K562 (cell line): ENCODE results near the gene SLC9B2. TPM values are rescaled to one million over a fixed set of nuclear protein-coding genes. Genes with fewer than 3 reads are reported as not detected.

ENCODE experiments used
- CBX5 ChIP-seq: IDR thresholded peaks from 2 replicates; pipeline ENCODE4 v1.6.1; 2014; ENCODE audit warnings: low read depth, borderline replicate concordance
- CREB1 ChIP-seq, 2 experiments: sonication (generic) in 1 of 2; formaldehyde crosslinking in 1 of 2; IDR thresholded peaks; 2 replicates each; pipeline versions ENCODE4 v1.6.1 to v1.8.0; 2012 to 2022; ENCODE audit warnings: inconsistent platforms in 1 of 2, mild to moderate bottlenecking in 1 of 2, missing genetic modification reagents in 1 of 2, moderate library complexity in 1 of 2
- DDX20 ChIP-seq: fragments of 450-650 bp; IDR thresholded peaks from 2 replicates; pipeline ENCODE4 v1.6.1; 2016; ENCODE audit warnings: missing genetic modification characterization, low read depth, mild to moderate bottlenecking, missing compliant biosample characterization, moderate library complexity
- ETS1 ChIP-seq: conservative IDR thresholded peaks from 2 replicates; pipeline ENCODE4 v1.6.1; 2011; ENCODE audit warnings: low read depth, mild to moderate bottlenecking, low read length; ENCODE audit not compliant: control insufficient read depth
- ETV6 ChIP-seq, 3 experiments: fragments of 150-350 bp in 1 of 3; sonication (generic) in 1 of 3; formaldehyde crosslinking in 1 of 3; IDR thresholded peaks; 2 replicates each; pipeline versions ENCODE4 v1.6.1 to v1.8.0; 2014 to 2022; ENCODE audit warnings: borderline replicate concordance in 2 of 3, low read depth in 2 of 3, antibody characterized with exemption in 1 of 3, low read length in 1 of 3, mild to moderate bottlenecking in 1 of 3, missing genetic modification reagents in 1 of 3
- HDAC2 ChIP-seq: fragments of 450-650 bp; IDR thresholded peaks from 2 replicates; pipeline ENCODE4 v1.6.1; 2016; ENCODE audit warnings: mild to moderate bottlenecking
- HMG20A ChIP-seq: fragments of 450-650 bp; formaldehyde crosslinking; conservative IDR thresholded peaks from 2 replicates; pipeline ENCODE4 v1.4.0; 2020; ENCODE audit warnings: mild to moderate bottlenecking, mixed read lengths
- RFX1 ChIP-seq: fragments of 450-650 bp; IDR thresholded peaks from 2 replicates; pipeline ENCODE4 v1.6.1; 2016; ENCODE audit warnings: mild to moderate bottlenecking, moderate library complexity
- SAFB ChIP-seq: fragments of 200-400 bp; formaldehyde crosslinking; IDR thresholded peaks from 2 replicates; pipeline ENCODE4 v1.6.1; 2017; ENCODE audit warnings: low read depth, low read length, borderline replicate concordance
- SMARCA5 ChIP-seq: fragments of 450-650 bp; IDR thresholded peaks from 2 replicates; pipeline ENCODE4 v1.6.1; 2016
- SMARCE1 ChIP-seq: fragments of 450-650 bp; IDR thresholded peaks from 2 replicates; pipeline ENCODE4 v1.7.1; 2016; ENCODE audit warnings: mild to moderate bottlenecking
- TSC22D4 ChIP-seq: fragments of 450-650 bp; IDR thresholded peaks from 2 replicates; pipeline ENCODE4 v1.6.1; 2016; ENCODE audit warnings: missing genetic modification characterization, missing biosample characterization, control low read depth
- TSHZ1 ChIP-seq: fragments of 250-450 bp; sonication (Bioruptor Pico); IDR thresholded peaks from 2 replicates; pipeline ENCODE4 v1.4.0; 2020; ENCODE audit warnings: mild to moderate bottlenecking, moderate library complexity
- ZBTB2 ChIP-seq: fragments of 450-650 bp; IDR thresholded peaks from 2 replicates; pipeline ENCODE4 v1.6.1; 2016; ENCODE audit warnings: antibody characterized with exemption
- ZNF121 ChIP-seq: sonication (generic); formaldehyde crosslinking; conservative IDR thresholded peaks from 2 replicates; pipeline ENCODE4 v1.8.0; 2022; ENCODE audit warnings: missing genetic modification reagents
- ZNF696 ChIP-seq: fragments of 250-450 bp; sonication (Bioruptor Pico); conservative IDR thresholded peaks from 2 replicates; pipeline ENCODE4 v1.4.0; 2020; ENCODE audit warnings: mild to moderate bottlenecking, moderate library complexity
- polyA plus RNA-seq, 8 experiments: library from polyadenylated mRNA; depleted of rRNA in 4 of 8; stranded (reverse) in 5 of 8; unstranded in 3 of 8; fragments of >200 nt; fragmentation: Nextera tagmentation in 2 of 8; fragmentation: Illumina TruSeq in 1 of 8; extraction: Ambion mirVana in 2 of 8; extraction: Trizol in 1 of 8; gene quantifications; 2 replicates each; pipeline versions ENCODE4 v1.2.1 to v1.2.3, GENCODE V29; 2011 to 2014; ENCODE audit warnings: inconsistent platforms in 1 of 8, missing spikeins in 1 of 8
- total RNA-seq, 7 experiments: library from RNA; depleted of rRNA in 6 of 7; stranded (reverse); fragments of >200 nt in 6 of 7; fragmentation: Illumina TruSeq in 2 of 7; extraction: Trizol in 2 of 7; gene quantifications; 2 replicates each; pipeline versions ENCODE4 v1.2.1 to v1.2.3, GENCODE V29; 2011 to 2021; ENCODE audit warnings: low replicate concordance in 1 of 7
- TF ChIP-seq, protein P1 (sequence below), 2 experiments: IDR thresholded peaks; 2 replicates each; pipeline ENCODE4 v1.6.1; 2011; ENCODE audit warnings: borderline replicate concordance in 1 of 2, control low read depth in 1 of 2, low read depth in 1 of 2, low read length in 1 of 2, mild to moderate bottlenecking in 1 of 2, mixed read lengths in 1 of 2, moderate library complexity in 1 of 2; ENCODE audit not compliant: insufficient read depth in 1 of 2, insufficient read length in 1 of 2, poor library complexity in 1 of 2, severe bottlenecking in 1 of 2; ENCODE audit errors: extremely low read depth in 1 of 2

The SLC9B2 gene
- total and polyA plus RNA-seq, 9 of the 15 experiments (the other 6 are each of a cell fraction or from before 2014, with no cell fraction given): 6.6 to 14.6 (median 11.4) TPM

DNA sequence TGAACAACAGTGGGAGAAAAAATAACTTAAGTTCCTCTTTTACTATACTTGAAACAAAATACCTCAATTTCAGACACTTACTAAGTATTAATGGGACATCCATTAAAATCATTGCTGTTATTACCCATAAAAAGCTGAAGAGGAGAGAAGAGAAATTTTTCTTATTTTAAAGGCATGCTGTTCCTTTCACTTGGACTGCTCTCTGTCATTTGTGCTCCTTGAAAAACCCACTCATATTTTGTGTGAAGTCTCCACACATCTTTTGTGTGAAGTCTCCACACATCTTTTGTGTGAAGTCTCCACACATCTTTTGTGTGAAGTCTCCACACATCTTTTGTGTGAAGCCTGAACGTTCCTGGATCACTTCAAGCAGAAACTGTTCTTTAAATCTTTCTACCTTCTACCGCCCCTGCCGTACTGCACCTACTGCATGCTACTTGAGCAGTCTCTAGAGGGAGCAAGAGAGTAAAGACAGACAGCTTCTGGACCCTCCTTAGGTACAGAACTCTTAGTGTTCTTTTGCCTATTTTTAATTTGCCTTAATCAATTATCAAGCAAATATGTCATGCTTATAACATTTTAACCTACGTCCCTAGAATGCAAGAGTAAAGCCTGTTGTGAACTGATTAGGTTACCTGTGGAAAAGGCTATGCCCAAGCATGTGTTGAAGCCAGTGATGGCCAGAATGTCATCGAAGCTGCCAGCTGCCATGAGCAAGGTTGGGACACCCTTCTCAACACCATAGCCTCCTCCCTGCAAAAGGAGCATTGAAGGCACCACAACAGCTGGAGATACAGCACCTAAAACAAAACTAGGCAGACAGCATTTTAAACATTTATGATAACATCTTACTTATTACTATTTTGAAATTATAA, 29.9 kb downstream of the SLC9B2 start (continued):
- TF ChIP-seq, protein P1, sequence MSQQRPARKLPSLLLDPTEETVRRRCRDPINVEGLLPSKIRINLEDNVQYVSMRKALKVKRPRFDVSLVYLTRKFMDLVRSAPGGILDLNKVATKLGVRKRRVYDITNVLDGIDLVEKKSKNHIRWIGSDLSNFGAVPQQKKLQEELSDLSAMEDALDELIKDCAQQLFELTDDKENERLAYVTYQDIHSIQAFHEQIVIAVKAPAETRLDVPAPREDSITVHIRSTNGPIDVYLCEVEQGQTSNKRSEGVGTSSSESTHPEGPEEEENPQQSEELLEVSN (IDR thresholded peaks at IDR 0.05; ENCODE audit: borderline replicate concordance in 1 of 2, extremely low read depth in 1 of 2, insufficient read depth in 1 of 2, insufficient read length in 1 of 2, low read depth in 1 of 2, low read length in 1 of 2, poor library complexity in 1 of 2, severe bottlenecking in 1 of 2): no peak
- TF ChIP-seq SAFB (no peak), CBX5 (no peak), TSC22D4 (tag) (no peak), HDAC2 (no peak), ZNF696 (CRISPR knock-in tag) (no peak), TSHZ1 (CRISPR knock-in tag) (no peak), HMG20A (CRISPR knock-in tag) (no peak), ETV6 (IDR thresholded peaks at IDR 0.05; ENCODE audit: borderline replicate concordance in 1 of 2, low read depth in 2 of 2, low read length in 1 of 2) (no peak), ETV6 (CRISPR knock-in tag; IDR thresholded peaks at IDR 0.05; ENCODE audit: borderline replicate concordance) (no peak), ZNF121 (CRISPR knock-in tag) (no peak), SMARCA5 (no peak), ETS1 (no peak), ZBTB2 (no peak), CREB1 (IDR thresholded peaks at IDR 0.05) (no peak), CREB1 (CRISPR knock-in tag; IDR thresholded peaks at IDR 0.05) (no peak), DDX20 (no peak), RFX1 (no peak), SMARCE1 (no peak)
